Measurements from ENCODE around the gene DYNC2H1. TPM values are rescaled to one million over a fixed set of nuclear protein-coding genes. Genes with fewer than 3 reads are reported as not detected.

The DYNC2H1 gene
- total and polyA plus RNA-seq, 4 donors = 0.77 to 3.3 (median 2.1) TPM

GRCh38 chr11:103317118-103317517, 207.9 kb downstream of the DYNC2H1 start:
- Histone ChIP-seq H3K9ac (ENCODE audit: low read depth in 1 of 2, low read length in 2 of 2) (no peak overlapping the region), H3K27ac (ENCODE audit: low read depth in 1 of 2, low read length in 2 of 2) (no peak overlapping the region), H3K4me3 (ENCODE audit: low read depth in 1 of 3, low read length in 3 of 3) (no peak overlapping the region), H3K27me3 (ENCODE audit: control insufficient read depth in 4 of 4, insufficient read depth in 4 of 4, low read length in 3 of 4) (no peaks in the 10 kb centered on the region), H3K9me3 (ENCODE audit: control insufficient read depth in 4 of 4, low read length in 3 of 4) (no peaks in the 10 kb centered on the region), H3K36me3 (ENCODE audit: control insufficient read depth in 4 of 4, insufficient read depth in 3 of 4, low read depth in 1 of 4, low read length in 3 of 4) (no peaks in the 10 kb centered on the region), H3K4me1 (ENCODE audit: control insufficient read depth in 4 of 4, insufficient read depth in 4 of 4, low read length in 3 of 4) (no peaks in the 10 kb centered on the region)
- TF ChIP-seq, protein P1, sequence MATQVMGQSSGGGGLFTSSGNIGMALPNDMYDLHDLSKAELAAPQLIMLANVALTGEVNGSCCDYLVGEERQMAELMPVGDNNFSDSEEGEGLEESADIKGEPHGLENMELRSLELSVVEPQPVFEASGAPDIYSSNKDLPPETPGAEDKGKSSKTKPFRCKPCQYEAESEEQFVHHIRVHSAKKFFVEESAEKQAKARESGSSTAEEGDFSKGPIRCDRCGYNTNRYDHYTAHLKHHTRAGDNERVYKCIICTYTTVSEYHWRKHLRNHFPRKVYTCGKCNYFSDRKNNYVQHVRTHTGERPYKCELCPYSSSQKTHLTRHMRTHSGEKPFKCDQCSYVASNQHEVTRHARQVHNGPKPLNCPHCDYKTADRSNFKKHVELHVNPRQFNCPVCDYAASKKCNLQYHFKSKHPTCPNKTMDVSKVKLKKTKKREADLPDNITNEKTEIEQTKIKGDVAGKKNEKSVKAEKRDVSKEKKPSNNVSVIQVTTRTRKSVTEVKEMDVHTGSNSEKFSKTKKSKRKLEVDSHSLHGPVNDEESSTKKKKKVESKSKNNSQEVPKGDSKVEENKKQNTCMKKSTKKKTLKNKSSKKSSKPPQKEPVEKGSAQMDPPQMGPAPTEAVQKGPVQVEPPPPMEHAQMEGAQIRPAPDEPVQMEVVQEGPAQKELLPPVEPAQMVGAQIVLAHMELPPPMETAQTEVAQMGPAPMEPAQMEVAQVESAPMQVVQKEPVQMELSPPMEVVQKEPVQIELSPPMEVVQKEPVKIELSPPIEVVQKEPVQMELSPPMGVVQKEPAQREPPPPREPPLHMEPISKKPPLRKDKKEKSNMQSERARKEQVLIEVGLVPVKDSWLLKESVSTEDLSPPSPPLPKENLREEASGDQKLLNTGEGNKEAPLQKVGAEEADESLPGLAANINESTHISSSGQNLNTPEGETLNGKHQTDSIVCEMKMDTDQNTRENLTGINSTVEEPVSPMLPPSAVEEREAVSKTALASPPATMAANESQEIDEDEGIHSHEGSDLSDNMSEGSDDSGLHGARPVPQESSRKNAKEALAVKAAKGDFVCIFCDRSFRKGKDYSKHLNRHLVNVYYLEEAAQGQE (IDR thresholded peaks at IDR 0.05) = no peak
- TF ChIP-seq CTCF (IDR thresholded peaks at IDR 0.05; ENCODE audit: low read depth, low read length, missing input control) (no peak), NR2F2 (IDR thresholded peaks at IDR 0.05) (no peak), FOXA1 (IDR thresholded peaks at IDR 0.05) (no peak), GABPA (IDR thresholded peaks at IDR 0.05 in 1 of 2, conservative IDR thresholded peaks at IDR 0.05 in 1 of 2) (no peak), ATF3 (IDR thresholded peaks at IDR 0.05) (no peak), JUND (IDR thresholded peaks at IDR 0.05) (no peak), HNF4A (conservative IDR thresholded peaks at IDR 0.05) (no peak), FOXA2 (IDR thresholded peaks at IDR 0.05) (no peak), HNF4G (IDR thresholded peaks at IDR 0.05) (no peak), RXRA (IDR thresholded peaks at IDR 0.05) (no peak)
- TF ChIP-seq, protein P2, sequence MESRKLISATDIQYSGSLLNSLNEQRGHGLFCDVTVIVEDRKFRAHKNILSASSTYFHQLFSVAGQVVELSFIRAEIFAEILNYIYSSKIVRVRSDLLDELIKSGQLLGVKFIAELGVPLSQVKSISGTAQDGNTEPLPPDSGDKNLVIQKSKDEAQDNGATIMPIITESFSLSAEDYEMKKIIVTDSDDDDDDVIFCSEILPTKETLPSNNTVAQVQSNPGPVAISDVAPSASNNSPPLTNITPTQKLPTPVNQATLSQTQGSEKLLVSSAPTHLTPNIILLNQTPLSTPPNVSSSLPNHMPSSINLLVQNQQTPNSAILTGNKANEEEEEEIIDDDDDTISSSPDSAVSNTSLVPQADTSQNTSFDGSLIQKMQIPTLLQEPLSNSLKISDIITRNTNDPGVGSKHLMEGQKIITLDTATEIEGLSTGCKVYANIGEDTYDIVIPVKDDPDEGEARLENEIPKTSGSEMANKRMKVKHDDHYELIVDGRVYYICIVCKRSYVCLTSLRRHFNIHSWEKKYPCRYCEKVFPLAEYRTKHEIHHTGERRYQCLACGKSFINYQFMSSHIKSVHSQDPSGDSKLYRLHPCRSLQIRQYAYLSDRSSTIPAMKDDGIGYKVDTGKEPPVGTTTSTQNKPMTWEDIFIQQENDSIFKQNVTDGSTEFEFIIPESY (IDR thresholded peaks at IDR 0.05) = no peak
- TF ChIP-seq, protein P3, sequence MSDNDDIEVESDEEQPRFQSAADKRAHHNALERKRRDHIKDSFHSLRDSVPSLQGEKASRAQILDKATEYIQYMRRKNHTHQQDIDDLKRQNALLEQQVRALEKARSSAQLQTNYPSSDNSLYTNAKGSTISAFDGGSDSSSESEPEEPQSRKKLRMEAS (IDR thresholded peaks at IDR 0.05) = no peak
- 77% methylated on average over 3 of the region's 3 CpGs for WGBS
- no peak for DNase-seq (ENCODE audit: low spot score)

- Histone ChIP-seq H3K4me1 (ENCODE audit: control insufficient read depth in 4 of 4, insufficient read depth in 4 of 4, low read length in 3 of 4) (no peaks in the 10 kb centered on the region), H3K27ac (ENCODE audit: low read depth in 1 of 2, low read length in 2 of 2) (no peak overlapping the region), H3K4me3 (ENCODE audit: low read depth in 1 of 3, low read length in 3 of 3) (no peak overlapping the region), H3K9ac (ENCODE audit: low read depth in 1 of 2, low read length in 2 of 2) (no peak overlapping the region), H3K27me3 (ENCODE audit: control insufficient read depth in 4 of 4, insufficient read depth in 4 of 4, low read length in 3 of 4) (no peaks in the 10 kb centered on the region), H3K36me3 (ENCODE audit: control insufficient read depth in 4 of 4, insufficient read depth in 3 of 4, low read depth in 1 of 4, low read length in 3 of 4) (no peaks in the 10 kb centered on the region), H3K9me3 (ENCODE audit: control insufficient read depth in 4 of 4, low read length in 3 of 4) (no peaks in the 10 kb centered on the region)
- TF ChIP-seq RXRA (IDR thresholded peaks at IDR 0.05) (peak in 1 of 2 donors; percentile 6), NR2F2 (IDR thresholded peaks at IDR 0.05) (peak; percentile 92), RAD21 (IDR thresholded peaks at IDR 0.05) (peak in 1 of 2 donors; percentile 7), FOXA2 (IDR thresholded peaks at IDR 0.05) (no peak)
- no peak for DNase-seq (ENCODE audit: low spot score)
- WGBS = 69% methylated on average over 6 of the region's 6 CpGs
These were observed 213.6 kb downstream of the DYNC2H1 start for GRCh38 chr11:103322821-103323220.

All from liver (tissue), 9 donors.